Measurements from ENCODE around the gene LUZP2. TPM values are rescaled to one million over a fixed set of nuclear protein-coding genes. Genes with fewer than 3 reads are reported as not detected.
"Not testable (repeated sequence)": the region's sequence is repeated elsewhere in the genome, so short reads cannot be mapped to it uniquely, and the experiment has no call there.

LUZP2 gene
- total RNA-seq, 1 experiment from 2014 or later: not detected

GRCh38 chr11:24903555-24903954 is 406.7 kb downstream of the LUZP2 start:
- in situ Hi-C loops (cut with HindIII; ENCODE audit: low pct_unique_long_range_greater_than_20kb, low sequenced_read_pairs): no loop called here
- DNase-seq (ENCODE audit: low read depth): no peak

- DNase-seq (ENCODE audit: low read depth): no peak
- in situ Hi-C loops (cut with HindIII; ENCODE audit: low pct_unique_long_range_greater_than_20kb, low sequenced_read_pairs): no loop called here
Observed at GRCh38 chr11:24925091-24925490, 428.2 kb downstream of the LUZP2 start.

GRCh38 chr11:24932110-24933000 is 435.5 kb downstream of the LUZP2 start:
- DNase-seq (ENCODE audit: low read depth): no peak
- in situ Hi-C loops (cut with HindIII; ENCODE audit: low pct_unique_long_range_greater_than_20kb, low sequenced_read_pairs): no loop called here

GRCh38 chr11:24934733-24935439 is 438.0 kb downstream of the LUZP2 start:
- in situ Hi-C loops (cut with HindIII; ENCODE audit: low pct_unique_long_range_greater_than_20kb, low sequenced_read_pairs): no loop called here
- no peak for DNase-seq (ENCODE audit: low read depth)

- in situ Hi-C loops (cut with HindIII; ENCODE audit: low pct_unique_long_range_greater_than_20kb, low sequenced_read_pairs): no loop called here
Observed at GRCh38 chr11:24944891-24945290, 448.0 kb downstream of the LUZP2 start.

GRCh38 chr11:24949406-24949805 is 452.6 kb downstream of the LUZP2 start:
- DNase-seq (ENCODE audit: low read depth): no peak
- in situ Hi-C loops (cut with HindIII; ENCODE audit: low pct_unique_long_range_greater_than_20kb, low sequenced_read_pairs): no loop called here

More at GRCh38 chr11:24944891-24945290, 448.0 kb downstream of the LUZP2 start:
- DNase-seq (ENCODE audit: low read depth): no peak

GRCh38 chr11:24963852-24964251 is 467.0 kb downstream of the LUZP2 start:
- in situ Hi-C loops (cut with HindIII; ENCODE audit: low pct_unique_long_range_greater_than_20kb, low sequenced_read_pairs): no loop called here

GRCh38 chr11:24965748-24966147 is 468.9 kb downstream of the LUZP2 start:
- in situ Hi-C loops (cut with HindIII; ENCODE audit: low pct_unique_long_range_greater_than_20kb, low sequenced_read_pairs): no loop called here
- no peak for DNase-seq (ENCODE audit: low read depth)

More at GRCh38 chr11:24963852-24964251, 467.0 kb downstream of the LUZP2 start:
- no peak for DNase-seq (ENCODE audit: low read depth)

- DNase-seq (ENCODE audit: low read depth); in situ Hi-C loops (cut with HindIII; ENCODE audit: low pct_unique_long_range_greater_than_20kb, low sequenced_read_pairs): not testable (repeated sequence)
Observed at GRCh38 chr11:24993903-24994302, 497.1 kb downstream of the LUZP2 start.

GRCh38 chr11:24999929-25000328 is 503.1 kb downstream of the LUZP2 start:
- DNase-seq (ENCODE audit: low read depth); in situ Hi-C loops (cut with HindIII; ENCODE audit: low pct_unique_long_range_greater_than_20kb, low sequenced_read_pairs): not testable (repeated sequence)

GRCh38 chr11:25037431-25037830 is 540.6 kb downstream of the LUZP2 start:
- DNase-seq (ENCODE audit: low read depth): no peak
- in situ Hi-C loops (cut with HindIII; ENCODE audit: low pct_unique_long_range_greater_than_20kb, low sequenced_read_pairs): no loop called here

- in situ Hi-C loops (cut with HindIII; ENCODE audit: low pct_unique_long_range_greater_than_20kb, low sequenced_read_pairs): no loop called here
- DNase-seq (ENCODE audit: low read depth): no peak
Observed at GRCh38 chr11:25038131-25038530, 541.3 kb downstream of the LUZP2 start.

GRCh38 chr11:25039165-25039564 is 542.3 kb downstream of the LUZP2 start:
- in situ Hi-C loops (cut with HindIII; ENCODE audit: low pct_unique_long_range_greater_than_20kb, low sequenced_read_pairs): no loop called here
- no peak for DNase-seq (ENCODE audit: low read depth)

- in situ Hi-C loops (cut with HindIII; ENCODE audit: low pct_unique_long_range_greater_than_20kb, low sequenced_read_pairs): no loop called here
Observed at GRCh38 chr11:25048632-25049031, 551.8 kb downstream of the LUZP2 start.

GRCh38 chr11:25052844-25053243 is 556.0 kb downstream of the LUZP2 start:
- no peak for DNase-seq (ENCODE audit: low read depth)
- in situ Hi-C loops (cut with HindIII; ENCODE audit: low pct_unique_long_range_greater_than_20kb, low sequenced_read_pairs): no loop called here

More at GRCh38 chr11:25048632-25049031, 551.8 kb downstream of the LUZP2 start:
- DNase-seq (ENCODE audit: low read depth): no peak

GRCh38 chr11:25057861-25058260 is 561.0 kb downstream of the LUZP2 start:
- in situ Hi-C loops (cut with HindIII; ENCODE audit: low pct_unique_long_range_greater_than_20kb, low sequenced_read_pairs): no loop called here
- DNase-seq (ENCODE audit: low read depth): no peak

- in situ Hi-C loops (cut with HindIII; ENCODE audit: low pct_unique_long_range_greater_than_20kb, low sequenced_read_pairs): no loop called here
- DNase-seq (ENCODE audit: low read depth): peak; percentile 67
Observed at GRCh38 chr11:25065746-25066145, 568.9 kb downstream of the LUZP2 start.

GRCh38 chr11:25066706-25067105 is 569.9 kb downstream of the LUZP2 start:
- in situ Hi-C loops (cut with HindIII; ENCODE audit: low pct_unique_long_range_greater_than_20kb, low sequenced_read_pairs): no loop called here
- DNase-seq (ENCODE audit: low read depth): no peak

GRCh38 chr11:25068451-25068850 is 571.6 kb downstream of the LUZP2 start:
- in situ Hi-C loops (cut with HindIII; ENCODE audit: low pct_unique_long_range_greater_than_20kb, low sequenced_read_pairs): no loop called here

More at GRCh38 chr11:25068451-25068850, 571.6 kb downstream of the LUZP2 start:
- DNase-seq (ENCODE audit: low read depth): no peak

Measured in Caki2 (cell line).